Activated CD4-positive, alpha-beta T cell treated with anti-CD3 and anti-CD28 coated beads, Interleukin-2, amount 10 ng/mL, durations not matched to agents 7 days and 5 days (primary cell): Measurements from ENCODE around the gene IYD. TPM values are rescaled to one million over a fixed set of nuclear protein-coding genes. Genes with fewer than 3 reads are reported as not detected.
"Not testable (repeated sequence)": the region's sequence is repeated elsewhere in the genome, so short reads cannot be mapped to it uniquely, and the experiment has no call there.

Experiments
- CTCF ChIA-PET: fragments of 350-600 bp; sonication (Branson Sonifier 250); formaldehyde crosslinking; loops from one replicate; lab custom pipeline; 2021; ENCODE audit warnings: antibody characterized with exemption; lab: Charles Lee
- POLR2A ChIA-PET: fragments of 350-600 bp; sonication (Branson Sonifier 250); formaldehyde crosslinking; loops from one replicate; lab custom pipeline; 2021; ENCODE audit warnings: antibody characterized with exemption; lab: Charles Lee
- DNase-seq: peaks from one replicate; pipeline ENCODE4 v3.0.0-alpha.2; 2020
- H3K27ac Mint-ChIP-seq: one replicate; pipeline ENCODE4 v1.8.0; 2021; ENCODE audit warnings: mild to moderate bottlenecking, moderate library complexity, mixed read lengths
- H3K27me3 Mint-ChIP-seq: one replicate; pipeline ENCODE4 v1.8.0; 2021; ENCODE audit warnings: mixed read lengths
- H3K36me3 Mint-ChIP-seq: one replicate; pipeline ENCODE4 v1.8.0; 2021; ENCODE audit warnings: low read depth, mixed read lengths
- H3K4me1 Mint-ChIP-seq: one replicate; pipeline ENCODE4 v1.8.0; 2021; ENCODE audit warnings: mixed read lengths
- H3K4me3 Mint-ChIP-seq: one replicate; pipeline ENCODE4 v1.8.0; 2021; ENCODE audit warnings: mild to moderate bottlenecking, moderate library complexity, mixed read lengths
- H3K9me3 Mint-ChIP-seq: one replicate; pipeline ENCODE4 v1.8.0; 2021; ENCODE audit warnings: mixed read lengths
- total RNA-seq, 2 experiments: library from RNA; stranded (reverse); gene quantifications; one replicate each; pipeline ENCODE4 v1.2.3, GENCODE V29; 2021

The IYD gene
- total RNA-seq, 2 experiments from 2014 or later, result not detected

GRCh38 chr6:150427037-150427602, 58.3 kb downstream of the IYD start:
- H3K27me3 Mint-ChIP-seq, result no peaks in the 10 kb centered on the region
- POLR2A ChIA-PET, result no interaction called here
- DNase-seq, result no peak
- H3K4me1 Mint-ChIP-seq, result no peaks in the 10 kb centered on the region
- CTCF ChIA-PET, result no interaction called here
- no peak overlapping the region for H3K4me3 Mint-ChIP-seq
- H3K36me3 Mint-ChIP-seq, result no peaks in the 10 kb centered on the region
- H3K9me3 Mint-ChIP-seq, result no peaks in the 10 kb centered on the region
- H3K27ac Mint-ChIP-seq, result no peak overlapping the region

- H3K27ac Mint-ChIP-seq, result no peak overlapping the region
- no peaks in the 10 kb centered on the region for H3K36me3 Mint-ChIP-seq
- H3K4me3 Mint-ChIP-seq, result no peak overlapping the region
- POLR2A ChIA-PET, result no interaction called here
- H3K27me3 Mint-ChIP-seq, result no peaks in the 10 kb centered on the region
- CTCF ChIA-PET, result no interaction called here
- DNase-seq, result no peak
- H3K4me1 Mint-ChIP-seq, result no peaks in the 10 kb centered on the region
- H3K9me3 Mint-ChIP-seq, result no peaks in the 10 kb centered on the region
Observed at GRCh38 chr6:150427843-150428242, 59.0 kb downstream of the IYD start.

- no peaks in the 10 kb centered on the region for H3K9me3 Mint-ChIP-seq
- peaks cover 3% of the 10 kb centered on the region for H3K27me3 Mint-ChIP-seq
- no peak overlapping the region for H3K27ac Mint-ChIP-seq
- POLR2A ChIA-PET, result interaction anchor here (0.6 kb wide), 1 partner anchor 685 kb away, joined by 3 read pairs; no protein-coding TSS in a partner anchor
- DNase-seq, result no peak
- no peak overlapping the region for H3K4me3 Mint-ChIP-seq
- CTCF ChIA-PET, result interaction anchor here (0.7 kb wide), 1 partner anchor 62 kb away, joined by 3 read pairs; the partner anchor contains the start of gene IYD
- no peaks in the 10 kb centered on the region for H3K36me3 Mint-ChIP-seq
- H3K4me1 Mint-ChIP-seq, result no peaks in the 10 kb centered on the region
Observed at GRCh38 chr6:150430815-150431214, 62.0 kb downstream of the IYD start.

- no peak overlapping the region for H3K27ac Mint-ChIP-seq
- ChIA-PET POLR2A (no interaction called here), CTCF (interaction anchor here (1.2 kb wide), 1 partner anchor 10 kb away, joined by 3 read pairs; no protein-coding TSS in a partner anchor)
- peaks cover 13% of the 10 kb centered on the region for H3K27me3 Mint-ChIP-seq
- H3K9me3 Mint-ChIP-seq, result peaks cover 4% of the 10 kb centered on the region
- H3K36me3 Mint-ChIP-seq, result no peaks in the 10 kb centered on the region
- no peaks in the 10 kb centered on the region for H3K4me1 Mint-ChIP-seq
- DNase-seq, result no peak
- H3K4me3 Mint-ChIP-seq, result no peak overlapping the region
Observed at GRCh38 chr6:150435360-150435759, 66.5 kb downstream of the IYD start.

GRCh38 chr6:150435832-150436231, 67.0 kb downstream of the IYD start:
- ChIA-PET CTCF (interaction anchor here (1.2 kb wide), 1 partner anchor 11 kb away, joined by 3 read pairs; no protein-coding TSS in a partner anchor), POLR2A (no interaction called here)
- Mint-ChIP-seq H3K4me1 (no peaks in the 10 kb centered on the region), H3K4me3 (no peak overlapping the region), H3K36me3 (no peaks in the 10 kb centered on the region), H3K9me3 (peaks cover 4% of the 10 kb centered on the region), H3K27me3 (peaks cover 13% of the 10 kb centered on the region), H3K27ac (no peak overlapping the region)
- DNase-seq, result no peak

- ChIA-PET CTCF (no interaction called here), POLR2A (no interaction called here)
- no peak for DNase-seq
- Mint-ChIP-seq H3K4me3 (no peak overlapping the region), H3K4me1 (no peaks in the 10 kb centered on the region), H3K36me3 (no peaks in the 10 kb centered on the region), H3K27ac (no peak overlapping the region), H3K27me3 (peaks cover 9% of the 10 kb centered on the region), H3K9me3 (peaks cover 4% of the 10 kb centered on the region)
Observed at GRCh38 chr6:150439373-150439772, 70.6 kb downstream of the IYD start.

GRCh38 chr6:150443621-150444020, 74.8 kb downstream of the IYD start:
- H3K4me3 Mint-ChIP-seq, result no peak overlapping the region
- H3K27ac Mint-ChIP-seq, result no peak overlapping the region
- POLR2A ChIA-PET, result no interaction called here
- H3K36me3 Mint-ChIP-seq, result no peaks in the 10 kb centered on the region
- DNase-seq, result no peak
- CTCF ChIA-PET, result no interaction called here
- no peaks in the 10 kb centered on the region for H3K4me1 Mint-ChIP-seq
- H3K27me3 Mint-ChIP-seq, result peaks cover 9% of the 10 kb centered on the region
- peaks cover 4% of the 10 kb centered on the region for H3K9me3 Mint-ChIP-seq

GRCh38 chr6:150444308-150444707, 75.5 kb downstream of the IYD start:
- ChIA-PET POLR2A (no interaction called here), CTCF (no interaction called here)
- no peak overlapping the region for H3K4me3 Mint-ChIP-seq
- no peaks in the 10 kb centered on the region for H3K4me1 Mint-ChIP-seq
- no peaks in the 10 kb centered on the region for H3K36me3 Mint-ChIP-seq
- no peak overlapping the region for H3K27ac Mint-ChIP-seq
- DNase-seq, result no peak
- H3K9me3 Mint-ChIP-seq, result peaks cover 4% of the 10 kb centered on the region
- peaks cover 9% of the 10 kb centered on the region for H3K27me3 Mint-ChIP-seq

- Mint-ChIP-seq H3K27me3 (peaks cover 12% of the 10 kb centered on the region), H3K27ac (no peak overlapping the region), H3K4me1 (no peaks in the 10 kb centered on the region), H3K36me3 (no peaks in the 10 kb centered on the region), H3K4me3 (no peak overlapping the region), H3K9me3 (no peaks in the 10 kb centered on the region)
- CTCF ChIA-PET, result interaction anchor here (0.6 to 1.0 kb wide), 2 partner anchors 67 to 210 kb away, joined by 3 read pairs; no protein-coding TSS in a partner anchor
- POLR2A ChIA-PET, result no interaction called here
- no peak for DNase-seq
Observed at GRCh38 chr6:150445486-150445885, 76.7 kb downstream of the IYD start.

GRCh38 chr6:150448221-150448620, 79.4 kb downstream of the IYD start:
- no peak overlapping the region for H3K4me3 Mint-ChIP-seq
- H3K27ac Mint-ChIP-seq, result no peak overlapping the region
- H3K27me3 Mint-ChIP-seq, result peaks cover 12% of the 10 kb centered on the region
- POLR2A ChIA-PET, result no interaction called here
- DNase-seq, result no peak
- CTCF ChIA-PET, result no interaction called here
- H3K4me1 Mint-ChIP-seq, result no peaks in the 10 kb centered on the region
- no peaks in the 10 kb centered on the region for H3K36me3 Mint-ChIP-seq
- H3K9me3 Mint-ChIP-seq, result no peaks in the 10 kb centered on the region

- H3K4me3 Mint-ChIP-seq, H3K27ac Mint-ChIP-seq, H3K4me1 Mint-ChIP-seq, DNase-seq, H3K36me3 Mint-ChIP-seq, POLR2A ChIA-PET, H3K9me3 Mint-ChIP-seq: not testable (repeated sequence)
- CTCF ChIA-PET, result interaction anchor here (0.7 kb wide), 1 partner anchor 389 kb away, joined by 3 read pairs; no protein-coding TSS in a partner anchor
- H3K27me3 Mint-ChIP-seq, result peaks cover 12% of the 10 kb centered on the region
Observed at GRCh38 chr6:150449055-150449454, 80.2 kb downstream of the IYD start.

- Mint-ChIP-seq H3K4me3 (no peak overlapping the region), H3K4me1 (no peaks in the 10 kb centered on the region), H3K27me3 (peaks cover 12% of the 10 kb centered on the region), H3K27ac (no peak overlapping the region), H3K36me3 (no peaks in the 10 kb centered on the region), H3K9me3 (no peaks in the 10 kb centered on the region)
- POLR2A ChIA-PET, result no interaction called here
- DNase-seq, result no peak
- CTCF ChIA-PET, result no interaction called here
Observed at GRCh38 chr6:150450918-150451317, 82.1 kb downstream of the IYD start.

GRCh38 chr6:150451807-150452427, 83.1 kb downstream of the IYD start:
- DNase-seq, result no peak
- Mint-ChIP-seq H3K36me3 (no peaks in the 10 kb centered on the region), H3K4me1 (no peaks in the 10 kb centered on the region), H3K27me3 (peaks cover 4% of the 10 kb centered on the region), H3K27ac (no peak overlapping the region), H3K4me3 (no peak overlapping the region), H3K9me3 (no peaks in the 10 kb centered on the region)
- ChIA-PET POLR2A (no interaction called here), CTCF (no interaction called here)
